Heart left ventricle (tissue), 16 donors: ENCODE data around the gene GRB2. TPM values are rescaled to one million over a fixed set of nuclear protein-coding genes. Genes with fewer than 3 reads are reported as not detected.

ENCODE experiments used
- ATAC-seq, 4 donors: fragments of 200-7000 bp; cut with Tn5 transposase; one replicate each; pipeline ENCODE4 v1.9.1; 2020 to 2022; ENCODE audit warnings: moderate library complexity in 4 of 4, mild to moderate bottlenecking in 3 of 4, moderate number of reproducible peaks in 1 of 4
- DNase-seq, 5 donors: peaks; one replicate each; pipeline ENCODE4 v3.0.0-alpha.2; 2020
- H3K27ac ChIP-seq, 12 donors: fragments of 200-600 bp; sonication (generic) in 4 of 12; one replicate each; pipeline versions ENCODE4 v1.5.0 to v1.8.0; 2016 to 2022; ENCODE audit warnings: mild to moderate bottlenecking in 2 of 12
- H3K27me3 ChIP-seq, 9 donors: fragments of 200-600 bp; sonication (generic) in 2 of 9; one replicate each; pipeline versions ENCODE4 v1.5.1 to v1.8.0; 2016 to 2022; ENCODE audit warnings: mild to moderate bottlenecking in 3 of 9
- H3K36me3 ChIP-seq, 9 donors: fragments of 200-600 bp; sonication (generic) in 2 of 9; one replicate each; pipeline versions ENCODE4 v1.5.0 to v1.8.0; 2018 to 2022; ENCODE audit warnings: mild to moderate bottlenecking in 2 of 9
- H3K4me1 ChIP-seq, 12 donors: fragments of 200-600 bp; sonication (generic) in 4 of 12; one replicate each; pipeline versions ENCODE4 v1.5.0 to v1.8.0; 2016 to 2022; ENCODE audit warnings: mild to moderate bottlenecking in 3 of 12
- H3K4me3 ChIP-seq, 12 donors: fragments of 200-600 bp; sonication (generic) in 4 of 12; one replicate each; pipeline versions ENCODE4 v1.5.0 to v1.8.0; 2017 to 2022; ENCODE audit warnings: mild to moderate bottlenecking in 9 of 12, moderate library complexity in 4 of 12
- H3K9me3 ChIP-seq, 12 donors: fragments of 200-600 bp; sonication (generic) in 4 of 12; one replicate each; pipeline versions ENCODE4 v1.5.0 to v1.8.0; 2016 to 2022; ENCODE audit warnings: mild to moderate bottlenecking in 1 of 12
- CTCF ChIP-seq, 12 donors: fragments of 200-600 bp; sonication (generic) in 4 of 12; IDR thresholded peaks; one replicate each; pipeline versions ENCODE4 v1.5.0 to v1.8.0; 2018 to 2022; ENCODE audit warnings: antibody characterized with exemption in 12 of 12, mild to moderate bottlenecking in 5 of 12
- POLR2A ChIP-seq, 2 donors: fragments of 450-650 bp; IDR thresholded peaks; one replicate each; pipeline ENCODE4 v1.6.1; 2017; ENCODE audit warnings: antibody characterized with exemption in 2 of 2, mild to moderate bottlenecking in 2 of 2, moderate library complexity in 2 of 2
- WGBS, 4 donors: extraction: QIAGEN DNeasy Blood & Tissue Kit in 2 of 4; methylation state at CpG; one replicate each; pipeline versions ENCODE4 v1.1.5 to v1.1.7; 2013 to 2018; 5-methylcytosine and 5-hydroxymethylcytosine counted together
- intact Hi-C, 10 donors: fragments of 100-400 bp; cut with DNase I; formaldehyde crosslinking; loops; one replicate each; pipeline versions ENCODE4 v1.11.1 to v1.14.2; 2022
- polyA plus RNA-seq, 2 donors: library from polyadenylated mRNA; stranded (reverse); fragments of 200-250 nt; gene quantifications; one replicate each; pipeline ENCODE4 v1.2.3, GENCODE V29; 2013
- total RNA-seq, 9 donors: library from RNA; depleted of rRNA in 2 of 9; stranded (reverse); fragments of >200 nt in 2 of 9; fragmentation: NEBNext Ultra II Directional in 3 of 9; extraction: Animal tissue kit (Norgen Biotek cat#: 25700) in 3 of 9; gene quantifications; one replicate each; pipeline versions ENCODE4 v1.1.0 to v1.2.4, GENCODE V29; 2016 to 2023
- donor health status: ischemic (EF 13 %, LVEDD 7.1; RV severe dilation, severe dysfunction).
- donor health status: healthy with polysubstance abuse.
- donor health status: DM: no; HTN: yes; CAD: no.
- donor health status: DM: no; HTN: no; CAD: no.
- donor health status: ischemic (EF 25% LVEDD 6.9; RV normal size, moderate dysfunction).
- donor health status: ischemic (EF 25% LVEDD 5.7; RV mildly dilated, moderate dysfunction).
- donor health status: healthy.
- donor health status: DM: yes; HTN: yes; CAD: no.
- donor health status: ischemic (EF 35%, LVEDD 5.7; RV mildly dilated, moderate dysfunction).
- donor health status: nonischemic (EF 11% LVEDD 7.7; RV severe dilation, severe dysfunction).
- donor health status: DM: yes; HTN: yes; CAD: no.
- donor health status: PGD.
- donor health status: ischemic (EF 29% LVEDD 5.4; RV normal size, mild dysfunction).
- donor health status: nonischemic (EF 23%, LVEDD 6.1; RV moderate dilation, normal function).

GRB2 gene
- total and polyA plus RNA-seq, 11 donors, result 24.5 to 145 (median 67.7) TPM

DNA sequence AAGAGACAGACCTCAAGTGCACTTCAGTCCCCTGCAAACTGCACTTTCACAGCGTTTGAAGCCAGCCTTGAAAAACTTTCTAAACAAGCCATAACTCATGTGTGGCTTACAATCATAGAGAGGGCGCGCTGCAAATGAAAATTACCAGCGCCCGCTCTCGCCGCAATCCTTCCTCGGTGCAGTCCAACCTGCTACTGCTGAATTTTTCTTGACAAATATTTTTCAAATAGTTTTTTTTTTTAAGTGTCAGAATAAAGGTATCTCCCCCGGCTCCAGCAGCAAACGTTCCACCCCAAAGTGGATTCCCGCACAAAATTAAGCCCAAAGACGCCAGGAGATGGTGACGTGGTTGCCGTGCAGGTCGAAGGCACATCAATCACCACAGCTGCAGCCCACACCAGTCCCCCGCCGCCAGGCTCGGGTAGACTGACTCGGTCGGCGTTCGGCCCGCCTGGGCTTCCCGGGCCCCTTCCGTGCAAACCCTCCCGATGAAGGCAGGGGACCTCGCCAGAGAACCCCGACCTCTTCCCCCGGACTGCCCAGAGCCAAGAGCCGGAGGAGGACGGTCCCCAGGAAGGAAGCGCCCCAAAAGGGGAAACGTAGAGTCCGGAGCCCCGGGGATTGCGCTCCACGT, 630 bp downstream of the GRB2 start:
- ATAC-seq, result peak; percentile 10 to 45 (median 34)
- no peaks in the 10 kb centered on the region for H3K9me3 ChIP-seq
- H3K4me1 ChIP-seq, result peaks cover 2 to 53% (median 27%) of the 10 kb centered on the region in 12 donors
- intact Hi-C loops, result loop anchor here in 9 of 10 donors (1.0 to 10.0 kb wide), 5 partner anchors 82 to 293 kb away; partner anchors contain the start of gene SLC25A19 (in 2 of the 9)
- H3K36me3 ChIP-seq, result peaks cover 0 to 8% (median 0%) of the 10 kb centered on the region in 9 donors
- no peaks in the 10 kb centered on the region for H3K27me3 ChIP-seq
- H3K27ac ChIP-seq, result peak overlapping the region; percentile 70 to 99 (median 93)
- WGBS, 4 donors, result 0 to 1% (median 0%) methylated on average over 22 to 37 of the region's 37 CpGs
- TF ChIP-seq POLR2A (IDR thresholded peaks at IDR 0.05), result no peak
- TF ChIP-seq CTCF (IDR thresholded peaks at IDR 0.05), result no peak
- peak overlapping the region; percentile 67 to 100 (median 96) for H3K4me3 ChIP-seq
- peak in 4 of 5 donors; percentile 34 to 68 (median 36) for DNase-seq

DNA sequence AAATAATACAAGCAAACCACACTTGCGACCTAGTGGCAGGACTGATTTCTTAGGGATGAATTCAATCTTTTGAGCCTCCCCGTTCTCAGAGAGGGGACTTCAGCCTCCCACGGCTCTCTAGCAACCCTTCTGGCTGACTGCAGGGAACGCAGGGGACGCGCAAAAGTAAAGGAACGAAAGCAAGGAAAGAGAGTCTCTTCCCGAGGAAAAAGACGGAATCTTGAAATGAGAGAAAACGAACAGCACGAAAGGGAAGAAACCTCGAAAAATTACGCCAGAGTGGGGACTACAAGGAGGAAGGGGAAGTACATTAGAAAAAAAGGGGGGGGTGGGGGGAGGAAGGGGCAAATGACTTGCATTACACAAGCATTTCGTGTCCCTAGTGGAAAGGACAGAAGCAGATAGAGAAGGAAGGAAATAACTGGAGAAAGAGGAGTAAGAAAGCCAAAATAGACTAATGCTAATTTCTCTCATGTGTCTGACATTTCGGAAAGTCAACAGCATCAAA, 1.2 kb downstream of the GRB2 start:
- peaks cover 0 to 8% (median 0%) of the 10 kb centered on the region in 9 donors for H3K36me3 ChIP-seq
- peaks cover 2 to 58% (median 27%) of the 10 kb centered on the region in 12 donors for H3K4me1 ChIP-seq
- H3K9me3 ChIP-seq, result no peaks in the 10 kb centered on the region
- H3K4me3 ChIP-seq, result peak overlapping the region; percentile 67 to 100 (median 96)
- no peak for TF ChIP-seq POLR2A (IDR thresholded peaks at IDR 0.05)
- peak; percentile 50 to 84 (median 70) for TF ChIP-seq CTCF (IDR thresholded peaks at IDR 0.05)
- ATAC-seq, result peak in 3 of 4 donors; percentile 28 to 44 (median 41)
- intact Hi-C loops, result loop anchor here in 9 of 10 donors (1.0 to 10.0 kb wide), 4 partner anchors 81 to 119 kb away; partner anchors contain the start of gene SLC25A19 (in 2 of the 9)
- peak in 4 of 5 donors; percentile 50 to 61 (median 56) for DNase-seq
- H3K27me3 ChIP-seq, result no peaks in the 10 kb centered on the region
- peak overlapping the region in 11 of 12 donors; percentile 82 to 99 (median 94) for H3K27ac ChIP-seq
- WGBS, 4 donors, result 0 to 1% (median 0%) methylated on average over 15 of the region's 15 CpGs

GRCh38 chr17:75403131-75403530, 2.3 kb downstream of the GRB2 start:
- Histone ChIP-seq H3K9me3 (no peaks in the 10 kb centered on the region), H3K4me1 (peaks cover 2 to 70% (median 27%) of the 10 kb centered on the region in 12 donors), H3K27me3 (no peaks in the 10 kb centered on the region), H3K36me3 (peaks cover 0 to 8% (median 0%) of the 10 kb centered on the region in 9 donors), H3K27ac (peak overlapping the region in 2 of 12 donors; percentile 83 to 99), H3K4me3 (peak overlapping the region in 5 of 12 donors; percentile 68 to 100 (median 81))
- 62 to 80% (median 65%) methylated on average over 5 of the region's 5 CpGs for WGBS, 4 donors
- ATAC-seq (no peak), DNase-seq (no peak)
- TF ChIP-seq CTCF (IDR thresholded peaks at IDR 0.05) (no peak), POLR2A (IDR thresholded peaks at IDR 0.05) (no peak)
- intact Hi-C loops, result loop anchor here in 1 of 10 donors (10.0 kb wide), 1 partner anchor 118 kb away; the partner anchor contains the start of gene SLC25A19

DNA sequence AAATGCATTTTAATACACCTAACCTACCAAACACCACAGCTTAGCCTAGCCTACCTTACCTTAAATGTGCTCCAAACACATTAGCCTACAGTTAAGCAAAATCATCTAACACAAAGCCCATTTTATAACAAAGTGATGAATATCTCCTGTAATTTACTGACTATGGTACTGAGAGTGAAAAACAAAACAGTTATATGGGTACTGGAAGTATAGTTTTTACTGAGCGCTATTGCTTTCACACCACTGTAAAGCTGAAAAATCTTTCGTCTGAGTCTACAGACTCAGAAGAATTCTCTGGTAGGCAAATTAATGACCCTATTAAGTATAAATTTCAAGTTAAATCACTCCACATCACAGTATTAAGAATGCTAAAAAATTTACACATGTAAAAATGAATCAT, 3.5 kb downstream of the GRB2 start:
- peak overlapping the region in 1 of 12 donors; percentile 99 for H3K27ac ChIP-seq
- intact Hi-C loops, result loop anchor here in 1 of 10 donors (10.0 kb wide), 1 partner anchor 117 kb away; the partner anchor contains the start of gene SLC25A19
- DNase-seq, result no peak
- no peak for TF ChIP-seq CTCF (IDR thresholded peaks at IDR 0.05)
- no peak for TF ChIP-seq POLR2A (IDR thresholded peaks at IDR 0.05)
- 90 to 96% (median 93%) methylated on average over 2 of the region's 2 CpGs for WGBS, 4 donors
- ATAC-seq, result no peak
- H3K36me3 ChIP-seq, result peaks cover 0 to 8% (median 0%) of the 10 kb centered on the region in 9 donors
- H3K4me3 ChIP-seq, result peak overlapping the region in 1 of 12 donors; percentile 99
- no peaks in the 10 kb centered on the region for H3K27me3 ChIP-seq
- no peaks in the 10 kb centered on the region for H3K9me3 ChIP-seq
- peaks cover 2 to 79% (median 27%) of the 10 kb centered on the region in 12 donors for H3K4me1 ChIP-seq
